Keratinocyte (primary cell): ENCODE data around the gene FLT3LG. TPM values are rescaled to one million over a fixed set of nuclear protein-coding genes. Genes with fewer than 3 reads are reported as not detected.

Experiments
- DNase-seq: peaks from one replicate; pipeline ENCODE4 v3.0.0-alpha.2; 2011; ENCODE audit warnings: low read depth, missing footprints, low spot score
- FAIRE-seq: peaks from 2 replicates; lab custom pipeline; 2011; peaks lifted over from hg19 to GRCh38; lab: Jason Lieb, UNC
- H2AFZ ChIP-seq: 2 replicates; pipeline ENCODE4 v1.6.0; 2012; ENCODE audit warnings: low read length, control low read depth, inconsistent platforms; ENCODE audit not compliant: control insufficient read depth
- H3K27ac ChIP-seq: 2 replicates; pipeline ENCODE4 v1.5.1; 2011; ENCODE audit warnings: low read length; ENCODE audit not compliant: control insufficient read depth, insufficient read depth
- H3K27me3 ChIP-seq: 3 replicates; pipeline ENCODE4 v1.6.0; 2011; ENCODE audit warnings: low read length; ENCODE audit not compliant: control insufficient read depth, insufficient read depth; ENCODE audit errors: extremely low read depth
- H3K36me3 ChIP-seq, 2 experiments: 2 replicates in 1 of 2; 3 replicates in 1 of 2; pipeline ENCODE4 v1.5.1; 2011; ENCODE audit warnings: low read length in 2 of 2, mild to moderate bottlenecking in 1 of 2; ENCODE audit not compliant: control insufficient read depth in 2 of 2, insufficient read depth in 2 of 2; ENCODE audit errors: extremely low read depth in 1 of 2
- H3K4me1 ChIP-seq: 3 replicates; pipeline ENCODE4 v1.5.1; 2011; ENCODE audit warnings: low read length; ENCODE audit not compliant: control insufficient read depth, insufficient read depth; ENCODE audit errors: extremely low read depth
- H3K4me2 ChIP-seq: 3 replicates; pipeline ENCODE4 v1.6.0; 2011; ENCODE audit warnings: low read depth, low read length; ENCODE audit not compliant: control insufficient read depth, insufficient read depth; ENCODE audit errors: extremely low read depth
- H3K4me3 ChIP-seq, 3 experiments: fragments of 200-600 bp in 1 of 3; sonication (generic) in 1 of 3; 2 replicates in 2 of 3; 3 replicates in 1 of 3; pipeline ENCODE4 v1.5.1; 2011 to 2016; ENCODE audit warnings: low read length in 3 of 3, mild to moderate bottlenecking in 3 of 3, control low read depth in 2 of 3, inconsistent platforms in 1 of 3, low read depth in 1 of 3, mixed read lengths in 1 of 3, mixed run types in 1 of 3, moderate library complexity in 1 of 3; ENCODE audit not compliant: control insufficient read depth in 2 of 3, insufficient read depth in 2 of 3; ENCODE audit errors: extremely low read depth in 1 of 3
- H3K79me2 ChIP-seq: 2 replicates; pipeline ENCODE4 v1.6.0; 2012; ENCODE audit warnings: low read length; ENCODE audit not compliant: control insufficient read depth, insufficient read depth
- H3K9ac ChIP-seq: 3 replicates; pipeline ENCODE4 v1.6.0; 2011; ENCODE audit warnings: low read length; ENCODE audit not compliant: control insufficient read depth, insufficient read depth; ENCODE audit errors: extremely low read depth
- H3K9me1 ChIP-seq: 3 replicates; pipeline ENCODE4 v1.6.0; 2011; ENCODE audit warnings: low read length; ENCODE audit not compliant: control insufficient read depth, insufficient read depth; ENCODE audit errors: extremely low read depth
- H3K9me3 ChIP-seq: 2 replicates; pipeline ENCODE4 v1.5.1; 2012; ENCODE audit warnings: low read depth, low read length; ENCODE audit not compliant: control insufficient read depth
- H4K20me1 ChIP-seq: 3 replicates; pipeline ENCODE4 v1.6.0; 2011; ENCODE audit warnings: low read length; ENCODE audit not compliant: control insufficient read depth, insufficient read depth; ENCODE audit errors: extremely low read depth
- EZH2 ChIP-seq: IDR thresholded peaks from one replicate; pipeline ENCODE4 v1.6.1; 2012; ENCODE audit warnings: inconsistent platforms, mild to moderate bottlenecking, low read length, moderate library complexity
- dilution Hi-C: fragments of 300-500 bp; cut with MboI; formaldehyde crosslinking; loops from one replicate; pipeline ENCODE4 v1.7.0; 2020; ENCODE audit warnings: low sequenced_read_pairs; ENCODE audit not compliant: extremely low pct_ligation_motif_present
- polyA plus RNA-seq, 5 experiments: library from polyadenylated mRNA; depleted of rRNA in 3 of 5; stranded (reverse) in 3 of 5; stranded (forward) in 1 of 5; unstranded in 1 of 5; fragments of >200 nt; gene quantifications; 1 replicate in 1 of 5; 2 replicates in 3 of 5; 3 replicates in 1 of 5; pipeline versions ENCODE4 v1.2.1 to v1.2.3, GENCODE V29; 2011 to 2012; ENCODE audit warnings: missing spikeins in 2 of 5, low read depth in 1 of 5, low replicate concordance in 1 of 5
- TF ChIP-seq, protein P1 (sequence below), 3 experiments: IDR thresholded peaks in 1 of 3; conservative IDR thresholded peaks in 1 of 3; optimal IDR thresholded peaks in 1 of 3; 2 replicates in 2 of 3; 3 replicates in 1 of 3; pipeline versions ENCODE3 to v1.5.1; 2011; ENCODE audit warnings: low read length in 3 of 3, mild to moderate bottlenecking in 3 of 3, moderate library complexity in 2 of 3, control low read depth in 1 of 3, inconsistent platforms in 1 of 3; ENCODE audit not compliant: insufficient read depth in 2 of 3; ENCODE audit errors: extremely low read depth in 1 of 3

The FLT3LG gene
- polyA plus RNA-seq, 1 donor (not counting 4 experiments of a cell fraction or from before 2014, with no cell fraction given) = 0.80 TPM

DNA sequence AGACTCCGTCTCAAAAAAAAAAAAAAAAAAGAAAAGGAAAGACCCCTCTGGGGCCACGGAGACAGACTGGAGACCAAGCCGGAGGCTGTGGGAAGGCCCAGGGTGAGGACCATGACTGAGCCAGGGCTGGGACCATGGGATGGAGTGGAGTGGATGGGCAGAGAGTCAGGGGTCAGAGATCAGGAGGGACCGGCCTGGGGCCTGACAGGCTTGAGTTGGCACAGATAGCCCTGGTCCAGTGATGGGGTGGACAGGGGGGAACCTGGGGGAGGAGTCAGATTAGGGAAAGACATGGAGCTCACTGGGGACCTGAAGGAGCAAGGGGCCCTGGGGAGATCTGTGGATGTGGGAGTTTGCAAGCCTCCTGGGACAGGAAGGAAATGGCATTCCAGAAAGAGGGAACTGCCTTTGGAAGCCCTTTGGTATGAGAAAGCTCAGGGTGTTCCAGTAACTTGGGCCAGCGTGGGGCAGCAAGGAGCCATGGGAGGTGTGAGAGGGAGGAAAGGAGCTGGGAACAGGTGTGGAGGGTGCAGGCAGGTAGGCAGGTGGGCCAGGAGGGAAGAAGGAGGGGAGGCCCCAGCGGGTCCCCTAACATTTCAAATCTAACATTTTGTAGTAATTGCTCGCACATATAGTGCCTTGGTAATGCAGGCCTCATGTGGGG is 7.1 kb downstream of the FLT3LG start:
- Histone ChIP-seq H3K36me3 (no peaks in the 10 kb centered on the region), H3K9me1 (no peaks in the 10 kb centered on the region), H3K27me3 (no peaks in the 10 kb centered on the region), H3K27ac (no peak overlapping the region), H3K4me3 (no peak overlapping the region), H3K4me2 (no peak overlapping the region), H3K9ac (no peak overlapping the region), H3K9me3 (no peaks in the 10 kb centered on the region), H3K79me2 (no peaks in the 10 kb centered on the region), H4K20me1 (no peaks in the 10 kb centered on the region), H3K4me1 (no peaks in the 10 kb centered on the region), H2AFZ (no peak overlapping the region)
- no peak for FAIRE-seq
- TF ChIP-seq, protein P1, sequence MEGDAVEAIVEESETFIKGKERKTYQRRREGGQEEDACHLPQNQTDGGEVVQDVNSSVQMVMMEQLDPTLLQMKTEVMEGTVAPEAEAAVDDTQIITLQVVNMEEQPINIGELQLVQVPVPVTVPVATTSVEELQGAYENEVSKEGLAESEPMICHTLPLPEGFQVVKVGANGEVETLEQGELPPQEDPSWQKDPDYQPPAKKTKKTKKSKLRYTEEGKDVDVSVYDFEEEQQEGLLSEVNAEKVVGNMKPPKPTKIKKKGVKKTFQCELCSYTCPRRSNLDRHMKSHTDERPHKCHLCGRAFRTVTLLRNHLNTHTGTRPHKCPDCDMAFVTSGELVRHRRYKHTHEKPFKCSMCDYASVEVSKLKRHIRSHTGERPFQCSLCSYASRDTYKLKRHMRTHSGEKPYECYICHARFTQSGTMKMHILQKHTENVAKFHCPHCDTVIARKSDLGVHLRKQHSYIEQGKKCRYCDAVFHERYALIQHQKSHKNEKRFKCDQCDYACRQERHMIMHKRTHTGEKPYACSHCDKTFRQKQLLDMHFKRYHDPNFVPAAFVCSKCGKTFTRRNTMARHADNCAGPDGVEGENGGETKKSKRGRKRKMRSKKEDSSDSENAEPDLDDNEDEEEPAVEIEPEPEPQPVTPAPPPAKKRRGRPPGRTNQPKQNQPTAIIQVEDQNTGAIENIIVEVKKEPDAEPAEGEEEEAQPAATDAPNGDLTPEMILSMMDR (optimal IDR thresholded peaks at IDR 0.05 in 1 of 3, IDR thresholded peaks at IDR 0.05 in 1 of 3, conservative IDR thresholded peaks at IDR 0.05 in 1 of 3; ENCODE audit: extremely low read depth in 1 of 3, insufficient read depth in 2 of 3, low read length in 3 of 3) = peak in 1 of 3 experiments; percentile 8
- TF ChIP-seq EZH2 = no peak
- dilution Hi-C loops = no loop called here
- DNase-seq = no peak

GRCh38 chr19:49486232-49486631 is 12.2 kb downstream of the FLT3LG start:
- Histone ChIP-seq H3K4me3 (no peak overlapping the region), H3K9ac (no peak overlapping the region), H3K4me1 (peaks cover 9% of the 10 kb centered on the region), H3K27me3 (no peaks in the 10 kb centered on the region), H3K36me3 (peaks cover 17 to 32% of the 10 kb centered on the region in 2 experiments), H3K27ac (no peak overlapping the region), H3K9me1 (no peaks in the 10 kb centered on the region), H4K20me1 (peaks cover 18% of the 10 kb centered on the region), H3K79me2 (peaks cover 37% of the 10 kb centered on the region), H3K4me2 (no peak overlapping the region), H3K9me3 (no peaks in the 10 kb centered on the region), H2AFZ (no peak overlapping the region)
- DNase-seq (no peak), FAIRE-seq (no peak)
- dilution Hi-C loops = no loop called here
- TF ChIP-seq, protein P1 (optimal IDR thresholded peaks at IDR 0.05 in 1 of 3, IDR thresholded peaks at IDR 0.05 in 1 of 3, conservative IDR thresholded peaks at IDR 0.05 in 1 of 3; ENCODE audit: extremely low read depth in 1 of 3, insufficient read depth in 2 of 3, low read length in 3 of 3) = no peak
- no peak for TF ChIP-seq EZH2
